Hepatic stellate cell (primary cell): ENCODE measurements around the gene JARID2.

Source experiments
- DNase-seq: peaks from one replicate; pipeline ENCODE4 v3.0.0; 2011; ENCODE audit warnings: low spot score

The JARID2 gene

DNA sequence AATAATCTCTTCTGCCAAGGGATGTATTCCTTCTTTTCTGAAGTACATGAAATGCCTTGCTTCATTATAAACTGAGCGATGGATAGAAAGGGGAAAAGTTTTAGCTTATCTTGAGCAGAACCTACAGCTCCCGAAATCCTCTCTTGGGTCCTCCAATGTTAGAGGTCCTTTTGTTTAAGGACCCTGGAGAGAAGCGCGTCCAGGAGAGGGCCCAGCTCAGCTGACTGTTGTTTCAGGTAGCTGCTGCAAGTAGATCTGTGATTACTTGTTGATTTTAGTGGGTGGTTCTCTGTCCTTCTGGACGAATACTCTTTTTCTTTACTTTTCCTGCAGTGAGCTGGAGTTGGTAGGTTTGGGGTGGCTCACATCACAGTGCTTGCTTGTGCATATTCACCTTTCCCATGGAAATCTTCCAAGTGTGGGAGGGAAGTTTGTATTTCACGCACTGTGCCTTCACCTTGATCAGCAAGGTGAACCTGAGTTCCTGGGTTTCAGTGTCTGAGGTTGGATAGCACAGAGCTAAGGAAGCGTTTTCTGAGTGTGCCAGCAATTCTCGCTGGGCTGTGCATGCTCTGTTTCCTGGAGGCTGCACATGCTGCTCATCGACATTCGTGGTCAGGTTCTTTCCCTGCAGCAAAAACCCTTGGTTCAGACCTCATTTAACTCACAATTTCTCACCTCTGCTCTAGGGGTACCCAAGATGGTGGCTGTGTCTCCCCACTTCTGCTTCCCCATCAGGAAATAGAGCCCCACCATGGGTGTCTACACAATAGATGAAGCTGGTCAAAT is 176.3 kb downstream of the JARID2 start:
- no peak for DNase-seq

DNA sequence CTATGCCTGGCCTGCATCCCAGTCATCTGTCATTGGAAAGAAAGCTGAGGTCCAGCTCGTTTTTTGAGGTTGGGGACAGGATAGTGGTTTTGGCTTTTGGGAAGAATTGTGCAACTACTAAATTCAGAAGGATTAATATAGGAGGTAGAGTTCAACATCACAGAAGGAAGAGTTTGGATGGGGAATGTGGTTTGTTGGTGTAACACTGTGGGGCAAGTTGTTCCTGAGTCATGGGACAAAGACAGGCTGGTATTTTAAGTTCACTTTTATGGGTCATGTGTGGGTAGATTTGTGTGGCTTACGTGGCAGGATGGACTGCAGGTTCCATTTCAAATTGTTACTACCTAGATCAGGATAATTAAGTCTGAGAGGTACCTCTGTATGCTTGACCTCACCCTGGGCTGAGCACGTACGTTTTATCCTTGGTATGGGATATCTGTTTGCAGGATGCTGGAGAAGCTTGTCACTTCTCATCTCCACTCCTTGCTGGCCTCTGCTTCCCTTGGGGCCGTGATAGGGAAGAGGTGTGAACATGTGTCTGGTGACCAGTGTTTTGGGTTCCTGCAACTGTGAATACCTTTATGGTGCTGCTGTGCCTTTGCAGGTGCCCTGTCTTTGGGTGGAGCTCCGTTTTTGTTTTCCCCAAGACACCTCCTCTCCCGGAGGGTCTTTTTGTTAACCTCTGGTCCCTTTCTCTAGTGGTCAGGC is 177.6 kb downstream of the JARID2 start:
- DNase-seq, result no peak

DNA sequence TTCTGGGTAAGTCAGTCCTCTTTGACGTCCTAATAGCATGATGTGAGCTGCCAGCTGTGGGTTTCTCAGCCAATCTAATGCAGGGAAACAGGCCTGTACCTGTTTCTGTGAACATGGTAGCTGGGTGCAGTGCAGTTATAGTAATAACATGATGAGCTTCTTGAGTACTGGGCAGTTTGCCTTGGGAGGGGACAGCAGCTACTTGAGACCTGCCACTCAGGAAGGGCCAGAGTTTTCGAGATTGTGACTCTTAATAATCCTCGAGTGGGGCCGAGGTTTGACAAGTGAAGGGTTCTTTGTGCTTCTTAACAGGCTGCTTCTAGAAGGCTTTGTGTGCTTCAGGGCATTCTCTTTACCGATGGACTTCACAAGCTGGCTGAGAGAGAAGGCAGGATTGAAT is 180.1 kb downstream of the JARID2 start:
- no peak for DNase-seq

DNA sequence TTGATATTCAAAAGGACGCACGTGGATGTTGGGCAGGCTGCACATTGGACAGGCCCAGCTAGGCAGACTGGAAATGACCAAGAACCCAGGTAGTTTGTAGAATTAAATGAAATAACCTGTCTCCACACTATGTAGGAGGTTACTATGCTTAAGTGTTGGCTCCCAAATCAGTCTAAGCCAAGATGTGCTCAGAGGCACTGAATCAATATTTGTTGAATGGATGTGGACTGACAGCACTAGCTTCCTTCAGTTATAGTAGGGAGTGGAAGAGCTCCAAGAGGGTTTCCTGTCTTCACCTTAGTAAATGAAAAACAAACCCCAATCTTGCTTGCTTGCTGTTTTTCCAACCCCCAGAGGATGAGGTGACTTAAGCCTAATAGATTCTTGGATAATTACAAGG is 180.5 kb downstream of the JARID2 start:
- DNase-seq, result no peak

DNA sequence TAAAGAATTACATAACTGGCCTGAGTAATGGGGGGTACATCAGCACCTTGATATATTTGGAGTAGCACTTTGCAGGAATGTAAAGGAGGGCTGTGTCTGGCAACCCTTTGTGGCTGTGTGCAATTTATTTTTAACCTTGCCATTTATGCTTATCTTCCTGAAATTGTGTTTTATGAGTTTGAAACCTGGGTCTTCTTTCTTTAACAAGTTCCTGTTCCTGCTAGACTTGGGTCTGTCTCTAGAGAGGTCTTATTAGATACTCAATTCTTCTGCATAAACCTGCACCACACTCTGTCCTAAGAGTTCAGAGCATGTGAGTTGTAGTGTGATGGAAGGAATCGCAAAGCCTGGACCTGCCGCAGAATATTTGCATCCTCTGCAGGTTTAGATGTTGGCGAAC is 181.0 kb downstream of the JARID2 start:
- no peak for DNase-seq

DNA sequence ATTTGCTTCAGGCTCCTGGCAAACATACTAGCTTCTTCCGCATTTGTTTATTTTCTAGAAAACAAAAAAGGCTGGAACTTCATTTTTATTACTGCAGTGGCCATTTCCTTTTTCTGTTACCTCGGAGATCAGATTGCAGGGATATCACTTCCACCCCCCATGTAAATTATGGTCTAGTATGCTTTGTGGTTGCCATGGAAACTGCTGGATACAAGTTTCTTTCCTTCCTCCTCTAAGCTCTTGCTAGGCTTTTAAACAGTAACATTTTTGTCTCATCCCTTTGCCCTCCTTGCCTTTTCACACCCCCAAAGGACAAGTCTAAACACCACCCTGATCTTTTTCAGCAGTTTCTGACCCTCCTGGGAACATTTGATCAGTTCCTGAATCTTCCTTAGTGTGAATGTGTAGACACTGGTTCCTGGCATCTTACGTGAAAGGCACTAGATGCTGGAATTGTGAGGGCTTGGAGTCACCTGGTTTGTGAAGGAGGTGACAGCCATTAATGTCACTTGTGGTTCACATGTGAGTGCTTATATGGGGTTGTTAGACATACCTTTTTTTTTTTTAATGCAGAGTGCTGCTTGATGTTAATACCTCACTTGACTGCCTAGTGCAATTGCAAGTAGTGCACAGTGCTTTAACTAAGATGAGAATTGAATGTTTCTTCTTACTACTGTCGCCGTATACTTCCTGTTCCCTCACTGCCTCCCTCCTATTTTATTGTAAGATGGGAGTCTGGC is 181.6 kb downstream of the JARID2 start:
- no peak for DNase-seq

DNA sequence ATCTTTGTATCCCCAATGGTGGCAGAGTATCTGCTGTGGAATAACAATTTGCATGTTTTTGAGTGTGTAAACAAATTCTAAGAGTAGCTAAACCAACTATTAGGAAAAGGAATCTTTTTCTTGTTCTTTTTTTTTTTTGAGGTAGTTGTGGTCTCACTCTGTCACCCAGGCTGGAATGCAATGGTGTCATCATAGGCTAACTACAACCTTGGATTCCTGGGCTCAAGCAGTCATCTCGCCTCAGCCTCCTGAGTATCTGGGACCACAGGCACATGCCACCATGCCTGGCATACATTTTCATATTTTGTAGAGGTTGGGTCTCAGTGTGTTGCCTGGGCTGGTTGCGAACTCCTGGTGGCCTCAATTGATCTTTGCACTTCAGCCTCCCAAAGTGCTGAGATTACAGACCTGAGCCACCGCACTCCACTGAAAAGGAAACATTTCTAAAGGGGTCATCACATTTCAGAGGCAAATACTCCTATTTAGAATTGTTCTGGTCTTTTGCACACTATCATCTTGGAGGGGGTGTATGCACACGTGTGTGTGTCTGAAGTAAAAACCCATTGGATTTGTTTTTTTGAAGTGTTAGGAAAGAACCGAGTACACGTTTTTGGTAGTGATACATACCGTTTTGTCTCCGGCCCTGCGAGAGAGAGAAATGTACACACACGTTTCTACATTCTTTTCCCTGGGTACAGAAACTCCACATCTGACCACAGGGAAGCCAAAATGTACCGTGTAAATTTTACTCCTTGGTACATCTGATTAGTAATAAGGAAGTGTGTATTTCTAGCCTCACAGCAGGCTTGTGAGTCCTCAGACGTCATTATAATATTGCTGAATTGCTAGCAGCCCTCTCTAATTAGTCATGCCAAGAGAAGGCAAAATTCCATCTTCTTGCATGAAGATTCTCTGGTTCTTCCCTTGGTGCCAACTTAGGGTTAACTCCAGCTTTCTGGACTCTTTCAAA is 183.6 kb downstream of the JARID2 start:
- DNase-seq, result no peak

DNA sequence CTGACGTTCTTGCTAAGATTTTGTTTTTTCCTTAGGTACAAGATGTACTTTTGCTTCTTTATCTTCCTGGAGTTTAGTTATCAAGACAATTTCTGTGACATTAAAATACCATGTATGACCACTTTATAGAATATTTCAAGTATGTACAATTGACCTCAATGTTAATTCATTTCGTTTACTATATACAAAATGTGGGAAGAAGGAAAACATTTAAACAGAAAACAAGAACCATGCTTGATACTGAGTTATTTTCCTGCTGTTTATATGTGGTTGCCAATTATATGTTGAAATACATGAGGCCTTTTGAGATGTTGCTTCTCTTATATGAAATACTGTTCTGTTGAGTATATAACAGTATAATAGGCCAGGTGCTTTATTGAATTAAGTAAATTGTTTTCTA is 184.3 kb downstream of the JARID2 start:
- DNase-seq, result no peak

DNA sequence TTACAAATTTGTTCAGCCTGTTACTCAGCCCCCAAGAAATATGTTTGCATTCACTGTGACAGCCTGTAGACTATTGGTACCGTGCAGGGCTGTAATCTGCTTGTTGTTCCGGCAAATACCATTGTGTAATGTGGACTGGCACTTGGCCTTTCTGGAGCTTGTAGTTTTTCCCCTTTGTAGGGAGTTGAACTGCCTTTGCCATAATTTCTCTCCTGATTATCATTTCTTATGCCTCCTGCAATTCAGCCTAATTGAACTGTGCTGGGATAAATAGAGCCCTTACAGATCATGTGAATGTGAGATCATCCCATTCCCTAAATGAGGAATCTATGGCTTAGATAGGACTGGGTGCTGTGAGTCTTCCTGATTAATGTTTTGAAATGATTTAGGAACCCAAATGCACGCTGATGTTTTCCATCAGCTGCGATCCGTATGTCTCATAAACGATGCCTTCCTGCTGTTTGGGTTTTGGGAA is 185.1 kb downstream of the JARID2 start:
- DNase-seq, result no peak

DNA sequence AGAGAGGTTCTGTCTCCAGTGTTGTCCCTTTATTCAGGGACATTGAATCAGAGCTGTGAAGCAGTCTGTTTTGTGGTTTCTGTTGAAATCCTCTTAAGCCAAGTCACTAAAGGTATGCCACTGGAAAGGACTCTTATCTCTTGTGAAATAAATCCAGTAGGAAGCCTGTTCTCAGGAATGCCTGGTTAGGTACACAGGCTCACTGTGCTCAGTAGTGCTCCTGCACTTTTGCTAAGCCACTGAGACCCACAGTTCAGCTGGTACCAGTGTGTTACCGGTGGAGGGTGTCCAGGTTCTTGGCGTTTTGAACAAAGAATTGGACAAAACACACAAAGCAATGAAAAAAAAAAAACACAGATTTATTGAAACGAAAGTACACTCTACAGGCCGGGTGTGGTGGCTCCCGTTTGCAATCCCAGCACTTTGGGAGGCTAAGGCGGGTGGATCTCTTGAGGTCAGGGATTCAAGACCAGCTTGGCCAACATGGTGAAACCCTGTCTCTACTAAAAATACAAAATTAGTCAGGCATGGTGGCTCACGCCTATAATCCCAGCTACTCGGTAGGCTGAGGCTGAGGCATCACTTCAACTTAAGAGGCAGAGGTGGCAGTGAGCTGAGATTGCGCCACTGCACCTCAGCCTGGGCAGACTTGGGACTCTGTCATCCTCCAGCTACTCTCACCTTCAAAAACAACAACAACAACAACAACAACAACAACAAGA is 186.1 kb downstream of the JARID2 start:
- no peak for DNase-seq

DNA sequence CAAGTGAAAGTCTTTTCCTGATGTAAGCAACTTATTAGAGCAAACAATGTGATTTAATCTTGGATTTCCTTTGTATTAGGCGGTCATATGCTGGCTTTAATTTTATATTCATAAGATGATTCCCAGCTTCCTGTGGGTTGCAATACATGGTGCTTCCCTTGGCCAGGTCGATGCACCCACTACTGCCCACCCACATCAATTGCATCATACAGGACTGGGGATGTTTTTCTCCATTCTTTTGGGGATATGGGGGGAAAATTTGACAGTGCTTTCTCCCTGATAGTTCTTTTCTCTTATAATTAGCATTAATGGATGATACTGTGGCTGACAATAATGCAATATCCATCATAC is 187.6 kb downstream of the JARID2 start:
- no peak for DNase-seq

DNA sequence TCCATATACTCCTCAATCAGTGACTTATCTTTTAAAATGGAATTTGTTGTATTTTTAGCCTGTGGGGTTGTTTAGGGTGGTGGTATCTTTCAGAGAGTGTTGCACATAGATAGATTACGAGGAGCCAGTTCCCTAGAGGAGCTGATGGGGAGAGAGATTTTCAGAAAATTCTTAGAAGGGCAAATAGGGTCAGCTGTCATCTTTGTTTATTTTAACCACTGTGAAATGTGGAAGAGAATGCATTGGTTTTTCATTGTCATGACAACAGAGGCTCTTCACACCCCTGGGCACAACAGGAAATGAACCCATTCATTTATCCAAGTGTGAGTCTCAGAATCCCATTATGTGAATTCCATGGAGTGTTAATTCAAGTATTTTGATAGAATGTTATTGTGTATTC is 188.4 kb downstream of the JARID2 start:
- no peak for DNase-seq

DNA sequence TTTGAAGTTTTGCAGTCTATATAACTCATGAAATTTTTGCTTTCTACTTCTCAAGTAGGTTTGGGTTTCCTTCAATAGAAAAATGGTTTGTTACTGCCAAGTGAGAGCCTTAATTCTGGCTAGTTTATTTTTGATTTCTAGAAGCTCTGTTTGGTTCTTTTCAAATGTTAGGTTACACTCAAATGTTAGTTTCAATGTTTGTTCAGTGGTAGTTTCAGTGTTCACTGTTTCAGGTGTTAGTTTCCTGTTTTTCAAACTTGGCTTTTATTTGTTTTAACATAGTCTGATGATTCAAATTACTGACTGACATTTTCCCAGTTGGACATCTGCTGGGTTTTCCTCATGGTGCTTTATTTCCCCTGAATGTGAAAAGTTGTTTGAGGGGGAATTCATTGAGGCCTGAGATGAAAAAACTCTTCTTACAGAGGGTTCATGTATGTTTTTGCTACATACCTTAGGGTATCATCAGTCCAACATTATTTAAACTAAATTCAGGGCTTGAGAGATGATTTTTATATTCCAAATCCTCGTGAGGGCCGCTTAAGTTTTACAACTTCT is 189.0 kb downstream of the JARID2 start:
- no peak for DNase-seq

DNA sequence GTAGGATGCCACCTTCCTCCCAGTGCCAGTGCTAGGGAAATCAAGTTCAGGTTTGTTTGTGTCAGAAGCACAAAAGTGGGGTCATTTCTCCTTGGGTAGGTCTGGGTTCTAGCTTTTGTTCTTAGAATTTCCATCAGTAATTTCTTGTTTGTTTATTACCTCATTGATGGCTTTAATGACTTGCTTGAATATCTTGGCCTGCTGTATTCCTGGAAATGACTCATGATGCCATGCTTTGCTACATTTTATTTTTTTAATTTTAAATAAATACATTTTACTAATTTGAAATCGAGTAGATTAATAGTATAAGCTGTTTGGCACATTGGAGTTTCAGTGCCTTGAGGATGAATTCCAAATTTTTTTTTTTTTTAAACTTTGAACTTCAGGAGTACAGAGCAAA is 189.6 kb downstream of the JARID2 start:
- no peak for DNase-seq

DNA sequence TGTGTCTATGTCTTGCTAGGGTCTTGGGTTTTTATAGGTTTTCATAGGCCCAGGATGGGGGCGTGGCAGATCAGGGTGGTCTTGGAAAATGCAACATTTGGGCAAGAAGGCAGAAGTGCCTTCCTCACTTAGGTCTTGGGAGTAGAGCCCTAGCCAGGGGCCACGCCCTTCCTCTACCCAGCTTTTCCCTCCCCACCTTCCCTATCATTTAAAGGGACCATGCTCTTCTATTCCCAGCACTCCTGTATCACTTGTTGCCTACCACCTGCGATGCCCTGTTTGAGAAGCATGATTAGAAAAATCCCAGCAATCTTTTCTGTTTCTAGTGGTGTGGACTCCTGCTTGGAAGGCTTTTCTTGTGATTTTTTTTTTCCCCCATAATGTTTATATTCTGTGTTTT is 190.6 kb downstream of the JARID2 start:
- no peak for DNase-seq

DNA sequence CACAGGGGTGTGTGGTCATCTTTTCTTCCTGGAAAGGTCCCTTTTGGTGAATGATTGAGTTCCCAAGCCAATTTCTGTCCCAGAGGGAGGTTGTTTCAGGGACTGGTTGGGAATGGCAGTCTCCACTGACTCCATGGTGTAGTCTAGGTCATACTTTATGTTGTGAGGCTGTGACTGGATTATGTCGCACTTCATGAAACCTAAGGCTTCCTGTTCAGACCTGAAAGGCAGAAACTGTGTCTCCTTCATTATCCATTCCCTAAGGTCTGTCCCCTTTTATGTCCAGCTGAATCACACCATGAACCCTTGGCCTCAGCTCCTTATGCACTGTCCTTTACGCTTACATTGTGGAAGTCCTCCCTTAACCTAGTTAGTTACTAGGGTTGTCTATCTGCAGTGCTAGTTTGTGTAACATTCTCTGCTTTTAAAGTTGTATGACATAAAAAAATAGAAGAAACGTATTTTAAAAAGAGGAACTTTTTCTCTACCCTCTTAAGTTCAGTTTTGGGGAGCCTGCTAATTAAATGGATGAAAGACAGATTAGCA is 191.3 kb downstream of the JARID2 start:
- no peak for DNase-seq

DNA sequence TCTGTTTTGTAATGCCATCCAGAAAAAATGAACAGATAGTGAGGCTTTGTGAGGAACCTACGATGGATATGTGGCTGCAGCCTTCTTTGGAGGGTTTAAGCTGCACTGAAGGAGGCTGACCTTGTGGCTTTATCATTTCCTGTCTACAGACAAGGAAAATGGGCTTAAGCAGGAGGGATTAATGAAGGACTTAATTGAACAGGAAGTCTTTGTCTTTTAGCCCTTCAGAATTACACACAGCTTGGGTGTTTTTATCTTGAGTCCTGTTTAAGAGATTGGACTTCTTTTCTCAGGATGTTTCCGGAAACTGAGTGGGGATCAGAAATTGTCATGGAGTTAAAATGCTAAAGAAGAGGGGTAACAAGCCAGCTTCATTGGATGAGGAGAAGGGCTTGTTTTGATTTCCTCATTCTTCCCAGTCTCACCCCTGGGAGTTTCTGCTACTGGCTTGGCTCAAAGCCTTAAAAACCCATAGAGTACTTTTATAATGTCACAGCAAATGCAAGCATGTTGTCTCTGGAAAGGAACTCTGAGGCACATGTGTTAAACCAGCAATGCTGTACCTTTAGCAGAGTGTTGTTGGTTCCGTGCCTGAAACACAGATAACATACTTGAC is 193.6 kb downstream of the JARID2 start:
- peak; percentile 27 for DNase-seq

DNA sequence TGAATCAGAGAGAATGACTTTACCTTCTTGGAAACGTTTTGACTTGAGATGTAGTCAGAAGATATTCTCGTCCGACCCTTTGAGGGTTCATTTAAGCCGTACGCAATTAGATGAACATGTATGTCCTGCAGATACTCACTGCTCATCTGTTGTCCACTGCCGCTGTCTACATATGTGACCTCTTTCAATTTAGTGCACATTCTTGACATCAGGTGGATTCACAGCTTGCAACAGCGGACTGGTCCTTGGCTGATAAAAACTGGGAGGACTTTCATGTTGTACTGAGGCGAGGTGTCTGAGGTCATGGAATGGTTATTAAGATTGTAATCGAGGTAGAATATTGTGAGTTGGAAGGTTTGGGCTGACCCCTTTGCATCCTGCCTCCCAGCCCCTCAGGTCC is 194.2 kb downstream of the JARID2 start:
- DNase-seq, result no peak

DNA sequence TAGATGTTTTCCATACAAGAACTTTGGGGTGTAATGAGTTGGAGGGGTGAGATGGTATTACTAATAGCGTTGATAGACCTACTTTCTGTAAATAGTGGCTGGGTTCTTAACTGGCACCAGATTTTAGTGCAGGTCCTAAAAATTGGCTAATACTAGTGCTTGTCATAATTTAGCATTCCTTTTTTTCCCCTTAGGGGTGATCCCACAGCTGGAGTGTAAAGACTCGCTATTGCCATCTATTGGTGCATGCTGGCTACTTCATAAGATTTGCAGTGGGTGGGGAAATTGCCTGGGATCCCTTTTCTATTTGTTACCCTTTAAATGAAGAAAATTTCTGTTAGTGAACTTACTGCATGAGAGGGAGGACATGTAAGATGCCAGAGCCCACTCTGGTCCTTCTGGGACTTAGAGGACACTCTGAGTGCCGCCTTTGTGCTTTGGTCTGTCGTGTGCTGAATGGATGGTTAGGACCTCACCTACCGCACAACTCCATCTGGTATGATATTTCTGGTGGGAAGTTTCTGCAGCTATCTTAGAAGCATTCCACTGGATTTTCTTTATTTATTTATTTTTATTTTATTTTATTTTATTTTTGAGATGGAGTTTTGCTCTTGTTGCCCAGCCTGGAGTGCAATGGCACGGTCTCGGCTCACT is 195.5 kb downstream of the JARID2 start:
- peak; percentile 69 for DNase-seq

DNA sequence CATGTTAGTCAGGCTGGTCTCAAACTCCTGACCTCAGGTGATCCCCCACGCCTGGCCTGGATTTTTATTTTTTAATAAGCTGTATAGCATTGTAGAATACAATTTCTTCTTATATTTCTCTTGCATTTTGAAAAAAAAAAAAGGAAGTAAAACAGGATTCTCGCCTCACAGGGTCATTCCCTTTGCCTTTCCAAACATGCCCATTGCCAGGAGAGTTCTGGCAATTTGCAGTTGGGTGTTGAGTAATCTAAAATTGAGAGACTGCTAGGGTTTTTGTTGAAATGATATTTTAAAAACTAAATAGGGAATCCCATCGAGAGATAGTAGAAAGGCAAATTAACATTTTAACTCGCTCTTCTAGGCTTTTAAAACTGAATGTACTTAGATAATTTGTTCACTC is 196.1 kb downstream of the JARID2 start:
- DNase-seq, result no peak
